Prostate gland (tissue), 2 donors: ENCODE data around the gene AGTRAP. TPM values are rescaled to one million over a fixed set of nuclear protein-coding genes. Genes with fewer than 3 reads are reported as not detected.

ENCODE experiments used
- DNase-seq: peaks from one replicate; pipeline ENCODE4 v3.0.0-alpha.2; 2019; ENCODE audit warnings: low spot score
- H3K27ac ChIP-seq, 2 donors: fragments of 200-600 bp; sonication (generic); 2 replicates each; pipeline ENCODE4 v1.5.1; 2017 to 2019
- H3K27me3 ChIP-seq: fragments of 200-600 bp; sonication (generic); replicated peaks from 2 replicates; pipeline ENCODE4 v1.5.1; 2019; ENCODE audit not compliant: insufficient read depth
- H3K36me3 ChIP-seq, 2 donors: fragments of 200-600 bp; sonication (generic); 1 replicate in 1 of 2; 2 replicates in 1 of 2; pipeline versions ENCODE4 v1.5.1 to v1.8.1; 2017 to 2019
- H3K4me1 ChIP-seq: fragments of 200-600 bp; sonication (generic); replicated peaks from 2 replicates; pipeline ENCODE4 v1.5.1; 2019
- H3K4me3 ChIP-seq, 2 donors: fragments of 200-600 bp; sonication (generic); 2 replicates each; pipeline ENCODE4 v1.5.1; 2017 to 2019
- H3K9me3 ChIP-seq: fragments of 200-600 bp; sonication (generic); 2 replicates; pipeline ENCODE4 v1.5.1; 2017
- POLR2A ChIP-seq: fragments of 450-650 bp; IDR thresholded peaks from one replicate; pipeline ENCODE4 v1.6.1; 2016; ENCODE audit warnings: antibody characterized with exemption, mild to moderate bottlenecking
- POLR2AphosphoS5 ChIP-seq: sonication (generic); formaldehyde crosslinking; IDR thresholded peaks from one replicate; pipeline ENCODE4 v1.6.1; 2017; ENCODE audit warnings: antibody characterized with exemption
- WGBS: methylation state at CpG from one replicate; pipeline ENCODE4 v1.1.5; 2018; 5-methylcytosine and 5-hydroxymethylcytosine counted together
- intact Hi-C: fragments of 100-400 bp; cut with DNase I; formaldehyde crosslinking; loops from one replicate; pipeline ENCODE4 v1.14.2; 2022
- total RNA-seq, 2 donors: library from RNA; depleted of rRNA; stranded (reverse); fragments of >200 nt; gene quantifications; one replicate each; pipeline ENCODE4 v1.1.0, GENCODE V29; 2016
- TF ChIP-seq, protein P1 (sequence below), 4 experiments: fragments of 200-600 bp in 2 of 4; fragments of 450-650 bp in 2 of 4; sonication (generic) in 2 of 4; IDR thresholded peaks; 1 replicate in 3 of 4; 2 replicates in 1 of 4; pipeline ENCODE4 v1.5.1; 2016 to 2019; ENCODE audit warnings: antibody characterized with exemption in 4 of 4, mild to moderate bottlenecking in 2 of 4, moderate library complexity in 2 of 4

Gene AGTRAP
- total RNA-seq, 2 donors from 2014 or later, result 114 to 123 TPM

GRCh38 chr1:11730429-11730891 is 5.5 kb upstream of the AGTRAP start:
- TF ChIP-seq POLR2A (no peak), POLR2AphosphoS5 (peak; percentile 48)
- TF ChIP-seq, protein P1, sequence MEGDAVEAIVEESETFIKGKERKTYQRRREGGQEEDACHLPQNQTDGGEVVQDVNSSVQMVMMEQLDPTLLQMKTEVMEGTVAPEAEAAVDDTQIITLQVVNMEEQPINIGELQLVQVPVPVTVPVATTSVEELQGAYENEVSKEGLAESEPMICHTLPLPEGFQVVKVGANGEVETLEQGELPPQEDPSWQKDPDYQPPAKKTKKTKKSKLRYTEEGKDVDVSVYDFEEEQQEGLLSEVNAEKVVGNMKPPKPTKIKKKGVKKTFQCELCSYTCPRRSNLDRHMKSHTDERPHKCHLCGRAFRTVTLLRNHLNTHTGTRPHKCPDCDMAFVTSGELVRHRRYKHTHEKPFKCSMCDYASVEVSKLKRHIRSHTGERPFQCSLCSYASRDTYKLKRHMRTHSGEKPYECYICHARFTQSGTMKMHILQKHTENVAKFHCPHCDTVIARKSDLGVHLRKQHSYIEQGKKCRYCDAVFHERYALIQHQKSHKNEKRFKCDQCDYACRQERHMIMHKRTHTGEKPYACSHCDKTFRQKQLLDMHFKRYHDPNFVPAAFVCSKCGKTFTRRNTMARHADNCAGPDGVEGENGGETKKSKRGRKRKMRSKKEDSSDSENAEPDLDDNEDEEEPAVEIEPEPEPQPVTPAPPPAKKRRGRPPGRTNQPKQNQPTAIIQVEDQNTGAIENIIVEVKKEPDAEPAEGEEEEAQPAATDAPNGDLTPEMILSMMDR (IDR thresholded peaks at IDR 0.05), result no peak
- no peaks in the 10 kb centered on the region for H3K36me3 ChIP-seq
- no peak overlapping the region for H3K4me3 ChIP-seq
- H3K9me3 ChIP-seq, result no peaks in the 10 kb centered on the region
- peak; percentile 44 for DNase-seq
- H3K27ac ChIP-seq, result peak overlapping the region; percentile 90 to 92
- H3K4me1 ChIP-seq, result peaks cover 20% of the 10 kb centered on the region
- intact Hi-C loops, result no loop called here
- WGBS, result 20% methylated on average over 5 of the region's 5 CpGs
- H3K27me3 ChIP-seq, result no peaks in the 10 kb centered on the region

DNA sequence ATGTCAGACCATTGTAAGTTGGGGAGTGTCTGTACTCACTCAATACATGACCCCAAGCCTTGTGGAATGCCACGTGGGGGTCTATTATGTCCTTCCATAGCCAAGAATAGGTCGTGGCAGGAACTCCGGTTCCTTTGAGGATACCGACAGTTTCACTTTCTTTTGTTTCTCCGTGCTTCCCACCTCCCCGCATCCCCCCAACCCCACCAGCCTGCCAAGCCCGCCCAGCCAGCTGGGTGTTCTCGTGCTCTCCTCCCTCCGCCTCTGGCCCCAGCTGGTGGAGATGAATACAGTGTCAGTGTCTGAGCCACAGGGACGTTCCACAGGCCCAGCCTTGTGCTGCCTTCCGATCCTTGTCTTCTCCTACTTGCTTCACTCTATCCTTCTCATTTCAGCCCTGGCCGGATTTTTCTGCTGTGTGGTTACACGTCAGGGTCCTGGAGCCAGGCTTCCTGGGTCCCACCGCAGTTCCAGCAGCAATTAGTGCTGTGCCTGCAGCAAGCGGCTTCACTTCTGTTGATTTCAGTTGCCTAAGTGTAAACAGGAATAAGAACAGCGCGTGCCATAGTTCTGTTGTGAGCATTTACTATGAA is 4.1 kb upstream of the AGTRAP start:
- H3K9me3 ChIP-seq, result no peaks in the 10 kb centered on the region
- intact Hi-C loops, result no loop called here
- WGBS, result 2% methylated on average over 16 of the region's 17 CpGs
- H3K4me3 ChIP-seq, result peak overlapping the region; percentile 20 to 22
- no peaks in the 10 kb centered on the region for H3K36me3 ChIP-seq
- H3K27me3 ChIP-seq, result no peaks in the 10 kb centered on the region
- peaks cover 20% of the 10 kb centered on the region for H3K4me1 ChIP-seq
- peak; percentile 69 for TF ChIP-seq POLR2AphosphoS5
- TF ChIP-seq, protein P1 (IDR thresholded peaks at IDR 0.05), result no peak
- H3K27ac ChIP-seq, result peak overlapping the region; percentile 90 to 92
- DNase-seq, result peak; percentile 77

- TF ChIP-seq POLR2A (no peak), POLR2AphosphoS5 (no peak)
- TF ChIP-seq, protein P1 (IDR thresholded peaks at IDR 0.05), result no peak
- Histone ChIP-seq H3K36me3 (no peaks in the 10 kb centered on the region), H3K9me3 (no peaks in the 10 kb centered on the region), H3K27ac (peak overlapping the region in 1 of 2 donors; percentile 92), H3K4me3 (no peak overlapping the region), H3K4me1 (peaks cover 29% of the 10 kb centered on the region), H3K27me3 (no peaks in the 10 kb centered on the region)
- DNase-seq, result no peak
- intact Hi-C loops, result no loop called here
- WGBS, result 77% methylated on average over 3 of the region's 3 CpGs
These were observed 2.6 kb upstream of the AGTRAP start for GRCh38 chr1:11733306-11733705.

DNA sequence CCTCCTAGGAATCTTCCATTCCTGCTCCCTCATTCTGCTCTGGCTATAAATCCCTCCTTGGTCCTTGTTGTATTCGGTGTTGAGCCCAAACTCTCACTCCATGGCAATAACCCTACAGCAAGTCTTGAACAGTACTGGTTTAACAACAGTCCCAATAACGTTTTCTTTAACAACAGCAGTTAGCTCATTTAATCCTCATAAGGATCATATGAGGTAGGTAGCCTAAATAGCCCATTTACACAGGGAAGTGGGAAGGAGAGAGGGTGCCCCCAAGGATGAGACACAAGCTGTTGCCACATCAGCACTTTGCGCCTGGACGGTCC is 444 bp upstream of the AGTRAP start:
- Histone ChIP-seq H3K27ac (peak overlapping the region; percentile 94 to 95), H3K4me1 (peaks cover 33% of the 10 kb centered on the region), H3K36me3 (no peaks in the 10 kb centered on the region), H3K4me3 (peak overlapping the region; percentile 68 to 72), H3K9me3 (no peaks in the 10 kb centered on the region), H3K27me3 (no peaks in the 10 kb centered on the region)
- 26% methylated on average over 4 of the region's 4 CpGs for WGBS
- TF ChIP-seq POLR2A (no peak), POLR2AphosphoS5 (no peak)
- TF ChIP-seq, protein P1 (IDR thresholded peaks at IDR 0.05), result no peak
- DNase-seq, result no peak
- intact Hi-C loops, result loop anchor here (5.0 kb wide), 3 partner anchors 52 to 67 kb away; partner anchors contain the start of gene MAD2L2
